Hematopoietic multipotent progenitor cell treated with erythropoietin and hydrocortisone succinate and interleukin-3 and kit ligand, for 4 days (in vitro differentiated cells): Measurements from ENCODE around the gene GALNT2.
A peak's percentile ranks its signal among the peaks of the same experiment; 100 is the strongest.

ENCODE experiments used
- DNase-seq: peaks from one replicate; pipeline ENCODE4 v3.0.0-alpha.2; 2015

GALNT2 gene

GRCh38 chr1:230219174-230220067 lies 152.4 kb downstream of the GALNT2 start:
- DNase-seq, result no peak

DNA sequence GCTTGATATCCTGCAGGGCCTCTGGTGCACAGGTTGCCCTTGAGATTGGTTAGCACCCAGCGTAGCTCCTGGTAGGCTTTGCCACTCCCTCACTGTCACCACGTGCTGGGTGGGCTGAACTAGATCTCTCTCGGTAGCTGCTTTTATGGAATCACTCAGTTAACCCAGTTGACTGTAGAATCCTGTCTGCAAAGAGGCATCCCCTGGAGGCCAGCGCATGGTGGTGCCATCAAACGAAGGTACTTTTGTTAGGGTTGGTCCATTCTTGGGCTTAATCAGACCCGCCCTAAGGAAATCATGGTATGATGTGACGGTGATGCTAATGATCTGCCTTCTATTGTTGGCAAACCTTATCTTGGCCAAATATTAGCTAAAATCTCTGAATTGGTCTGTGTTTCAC lies 153.4 kb downstream of the GALNT2 start:
- peak; percentile 20 for DNase-seq

DNA sequence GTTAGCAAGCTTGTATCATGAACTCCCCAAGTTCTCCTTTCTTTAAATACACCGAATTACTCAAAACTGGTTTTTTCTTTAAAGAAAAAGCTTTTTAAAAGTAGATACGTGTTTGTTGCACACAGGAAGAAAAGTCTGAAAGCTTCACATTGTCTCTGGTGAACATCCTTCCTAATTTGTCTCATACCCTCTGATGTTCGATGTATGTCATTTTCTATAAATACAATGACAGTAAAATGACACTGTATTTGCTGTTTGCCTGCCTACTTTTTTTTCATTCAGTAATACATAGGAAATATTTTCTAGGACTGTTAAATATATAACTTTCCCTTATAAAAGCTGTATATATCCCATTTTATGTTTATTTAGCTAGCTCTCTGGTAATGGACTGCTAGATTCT lies 153.9 kb downstream of the GALNT2 start:
- DNase-seq, result no peak

- peak; percentile 41 for DNase-seq
Measured at GRCh38 chr1:230222678-230223077, 155.6 kb downstream of the GALNT2 start.

DNA sequence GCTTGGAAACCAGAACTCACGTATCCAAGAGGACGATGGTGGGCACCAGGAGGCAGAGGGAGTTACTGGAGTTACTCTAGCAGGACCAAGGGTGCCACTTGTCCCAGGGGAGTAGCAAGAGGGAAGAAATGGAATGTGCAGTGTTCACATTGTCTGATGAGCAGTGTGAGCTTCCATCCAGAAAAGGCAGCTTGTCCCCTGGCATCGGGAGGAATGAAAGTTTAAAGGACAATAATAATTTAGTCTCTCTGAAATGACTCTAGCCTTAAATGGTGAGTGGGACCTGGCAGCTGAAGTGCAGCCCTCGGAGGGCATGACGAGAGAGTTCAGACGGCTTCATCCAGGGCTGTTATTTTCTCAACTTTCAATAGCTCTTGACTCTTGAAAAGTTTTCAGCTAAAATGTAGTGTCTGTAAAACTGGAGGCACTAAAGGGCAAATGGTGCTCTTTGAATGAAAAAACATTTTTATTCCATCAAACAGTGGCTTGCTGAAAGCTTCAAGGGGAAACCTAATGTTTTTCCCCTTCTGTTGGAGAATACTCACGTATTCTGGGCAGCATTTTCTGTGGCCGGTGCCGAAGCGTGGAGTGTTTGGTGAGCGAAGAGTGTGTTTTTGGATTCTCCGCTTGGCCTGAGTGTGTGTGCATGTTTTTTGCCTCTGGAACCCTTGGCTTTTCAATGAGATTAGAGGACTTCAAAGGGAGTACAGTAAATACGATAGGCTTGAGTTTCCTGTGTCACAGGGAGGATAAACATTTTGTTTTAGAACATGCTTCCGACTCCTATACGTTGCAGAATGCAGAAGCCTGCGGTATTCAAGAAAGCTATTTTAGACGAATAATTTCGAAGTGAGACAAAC lies 157.3 kb downstream of the GALNT2 start:
- DNase-seq, result no peak

GRCh38 chr1:230226007-230226800 lies 159.2 kb downstream of the GALNT2 start:
- DNase-seq, result no peak

GRCh38 chr1:230226814-230227213 lies 159.8 kb downstream of the GALNT2 start:
- no peak for DNase-seq

DNA sequence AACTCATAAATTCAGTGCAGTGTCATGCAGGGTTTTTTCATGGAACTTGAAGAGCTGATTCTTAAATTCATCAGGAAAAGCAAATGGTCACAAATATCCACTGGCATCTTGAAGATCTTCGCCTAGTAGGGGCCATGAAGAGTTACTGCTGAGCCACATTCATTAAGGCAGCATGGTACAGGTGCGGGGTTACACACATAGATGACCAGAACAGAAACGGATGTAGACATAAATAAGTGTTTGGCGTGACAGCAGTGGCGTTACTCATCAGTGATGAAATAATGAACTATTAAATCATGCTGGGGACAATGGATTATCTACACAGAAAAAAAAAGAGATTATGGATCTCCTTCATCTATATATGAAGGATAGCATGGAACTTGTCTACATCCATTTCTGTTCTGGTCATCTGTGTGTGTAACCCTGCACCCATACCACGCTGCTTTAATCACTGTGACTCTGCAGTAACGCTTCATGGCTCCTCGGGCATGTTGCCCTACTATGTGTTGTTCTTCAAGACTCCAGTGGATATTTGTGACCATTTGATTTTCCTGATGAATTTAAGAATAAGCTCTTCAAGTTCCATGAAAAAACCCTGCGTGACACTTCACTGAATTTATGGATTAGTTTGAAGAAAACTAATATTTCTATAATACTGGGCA lies 161.3 kb downstream of the GALNT2 start:
- no peak for DNase-seq

DNA sequence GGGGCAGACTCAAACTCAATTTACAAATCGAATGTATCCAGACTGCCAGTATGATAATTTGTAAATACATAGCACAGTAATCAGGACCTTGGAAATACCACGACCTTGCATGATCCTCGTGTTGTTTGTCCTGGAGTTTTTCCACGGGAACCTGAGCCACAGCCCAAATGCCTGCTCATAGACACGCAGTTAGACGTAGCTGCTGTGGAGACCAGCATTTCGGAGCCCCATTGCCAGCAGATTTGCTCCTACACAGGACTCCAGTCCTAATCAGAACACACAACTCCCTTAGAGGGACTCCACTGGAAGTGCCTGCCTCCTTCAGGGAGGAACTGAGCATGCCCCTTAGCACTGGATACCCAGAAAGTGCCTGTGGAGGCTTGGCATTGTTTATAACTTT lies 163.2 kb downstream of the GALNT2 start:
- no peak for DNase-seq

DNA sequence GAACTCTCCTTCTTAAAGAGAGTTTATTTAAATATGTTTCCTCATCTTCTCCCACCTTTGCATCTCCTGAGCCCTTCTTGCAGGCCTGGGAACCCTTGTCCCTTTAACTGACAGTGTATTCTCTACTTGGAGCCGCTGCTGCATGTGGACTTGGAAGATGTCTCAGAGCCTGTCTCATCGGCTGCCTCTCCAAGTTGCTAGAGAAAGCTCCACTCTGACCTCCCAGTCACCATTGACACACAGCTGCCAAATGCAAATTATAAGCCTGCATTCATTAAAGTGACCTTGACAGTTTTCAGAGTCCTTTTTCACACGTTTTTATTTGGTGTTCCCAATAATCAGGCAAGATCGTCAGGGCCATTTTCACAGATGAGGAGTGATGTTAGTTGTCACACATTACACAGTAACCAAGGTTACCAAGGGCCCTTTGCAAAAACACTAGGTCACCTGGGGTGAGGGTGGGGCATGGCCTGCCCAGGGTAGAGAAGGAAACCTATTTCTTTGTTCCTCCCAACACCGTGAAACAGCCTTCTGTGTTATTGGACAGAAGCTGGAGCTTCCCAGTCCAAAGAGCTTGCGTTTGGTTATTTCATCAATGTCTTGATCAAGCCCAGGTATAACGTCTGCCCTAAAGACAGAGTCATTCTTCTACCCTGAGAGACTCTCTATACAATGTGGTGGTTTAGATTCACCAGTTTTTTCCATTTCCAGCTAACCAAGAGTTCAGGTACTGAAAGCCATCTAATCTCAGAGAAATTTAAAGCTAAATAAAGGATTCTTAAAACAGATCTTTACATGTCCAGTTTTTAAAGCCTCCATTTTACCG lies 164.1 kb downstream of the GALNT2 start:
- DNase-seq, result no peak

GRCh38 chr1:230231774-230232145 lies 164.7 kb downstream of the GALNT2 start:
- no peak for DNase-seq

DNA sequence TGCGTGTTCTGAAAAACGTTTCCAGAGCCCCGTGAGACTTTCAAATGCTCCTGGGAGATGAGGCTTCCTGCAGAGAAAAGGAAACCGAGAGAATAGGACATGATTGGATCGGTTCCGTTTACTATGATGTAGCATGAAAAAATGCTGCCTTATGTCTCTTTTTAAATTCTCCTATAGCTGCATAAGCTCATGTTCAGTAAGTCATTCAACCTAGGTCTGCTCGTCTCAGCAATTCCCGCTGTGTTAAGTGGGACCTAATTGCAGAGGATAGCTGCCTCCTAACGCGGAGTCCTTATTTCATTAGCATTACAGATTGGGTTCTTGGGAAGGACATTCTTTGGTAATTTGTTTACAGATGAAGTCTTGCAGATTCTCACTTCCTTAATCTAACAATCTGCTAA lies 165.3 kb downstream of the GALNT2 start:
- DNase-seq, result no peak

- no peak for DNase-seq
Measured at GRCh38 chr1:230233786-230234185, 166.7 kb downstream of the GALNT2 start.

DNA sequence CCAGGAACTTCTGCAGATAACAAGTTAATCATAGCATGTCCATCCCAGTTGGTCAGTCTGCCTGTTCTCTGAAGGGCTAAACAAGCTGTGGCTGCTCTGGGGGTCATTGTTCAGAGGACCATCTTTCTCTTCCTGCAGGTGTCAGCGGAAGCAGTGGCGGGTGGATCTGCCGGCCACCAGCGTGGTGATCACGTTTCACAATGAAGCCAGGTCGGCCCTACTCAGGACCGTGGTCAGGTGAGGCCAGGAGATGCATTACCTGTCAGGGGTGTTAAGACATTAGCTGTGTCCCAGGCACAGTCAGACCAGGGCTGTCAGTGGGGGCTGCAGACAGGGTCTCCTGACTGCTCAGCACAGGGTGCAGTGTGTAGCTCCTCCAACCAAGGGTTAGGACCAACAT lies 168.8 kb downstream of the GALNT2 start:
- DNase-seq, result no peak

- no peak for DNase-seq
Measured at GRCh38 chr1:230236301-230237008, 169.4 kb downstream of the GALNT2 start.

DNA sequence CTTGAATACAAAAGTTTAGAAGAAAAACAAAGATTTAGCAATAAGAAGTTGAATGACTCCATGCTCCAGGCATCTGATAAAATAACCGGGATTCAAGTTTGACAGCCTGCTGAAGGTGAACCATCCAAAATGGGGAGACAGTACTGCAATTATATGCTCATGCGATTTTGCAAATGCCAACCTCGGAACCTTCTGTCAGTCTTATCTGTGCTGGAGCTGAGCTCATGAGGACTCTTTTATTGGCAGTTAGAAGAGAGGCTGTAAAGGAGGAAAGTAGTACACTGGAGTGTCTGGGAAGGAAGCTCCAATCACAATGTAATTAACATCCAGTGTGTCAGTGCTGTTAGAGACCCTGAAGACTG lies 170.0 kb downstream of the GALNT2 start:
- no peak for DNase-seq

- no peak for DNase-seq
Measured at GRCh38 chr1:230237805-230238204, 170.8 kb downstream of the GALNT2 start.

GRCh38 chr1:230240446-230241086 lies 173.5 kb downstream of the GALNT2 start:
- no peak for DNase-seq

- no peak for DNase-seq
Measured at GRCh38 chr1:230242326-230242725, 175.3 kb downstream of the GALNT2 start.

DNA sequence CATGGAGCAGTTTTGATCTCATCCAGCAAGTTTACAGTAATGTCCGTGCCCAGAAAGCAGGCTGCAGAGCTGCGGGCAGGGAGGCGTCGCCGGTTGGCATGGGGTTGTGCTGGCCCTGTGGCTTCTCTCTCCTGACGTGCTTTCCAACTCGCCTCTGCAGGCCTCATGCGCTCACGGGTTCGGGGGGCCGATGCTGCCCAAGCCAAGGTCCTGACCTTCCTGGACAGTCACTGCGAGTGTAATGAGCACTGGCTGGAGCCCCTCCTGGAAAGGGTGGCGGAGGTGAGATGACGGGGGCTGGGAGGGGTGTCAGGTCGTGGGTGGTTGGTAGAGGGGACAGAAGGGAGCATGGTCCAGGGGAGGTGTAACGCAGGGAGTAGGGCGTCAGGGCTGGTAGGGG lies 176.1 kb downstream of the GALNT2 start:
- no peak for DNase-seq
